HUES6 (cell line): ENCODE measurements around the gene GGA3.

Source experiments
- H3K27ac ChIP-seq: 2 replicates; pipeline ENCODE4 v1.7.0; 2013; ENCODE audit warnings: low read depth, mild to moderate bottlenecking, low read length, inconsistent platforms
- H3K27me3 ChIP-seq: 2 replicates; pipeline ENCODE4 v1.6.1; 2013; ENCODE audit warnings: low read length; ENCODE audit not compliant: control insufficient read depth, insufficient read depth
- H3K36me3 ChIP-seq: 2 replicates; pipeline ENCODE4 v1.6.1; 2013; ENCODE audit warnings: low read length; ENCODE audit not compliant: control insufficient read depth, insufficient read depth
- H3K4me1 ChIP-seq: 2 replicates; pipeline ENCODE4 v1.6.1; 2013; ENCODE audit warnings: low read length; ENCODE audit not compliant: control insufficient read depth, insufficient read depth
- H3K4me3 ChIP-seq: 2 replicates; pipeline ENCODE4 v1.5.1; 2013; ENCODE audit warnings: low read depth, low read length
- H3K9ac ChIP-seq: one replicate; pipeline ENCODE4 v1.6.1; 2013; ENCODE audit warnings: mild to moderate bottlenecking, low read length
- H3K9me3 ChIP-seq: 2 replicates; pipeline ENCODE4 v1.6.1; 2013; ENCODE audit warnings: low read depth, low read length; ENCODE audit not compliant: control insufficient read depth, insufficient read depth

The GGA3 gene

DNA sequence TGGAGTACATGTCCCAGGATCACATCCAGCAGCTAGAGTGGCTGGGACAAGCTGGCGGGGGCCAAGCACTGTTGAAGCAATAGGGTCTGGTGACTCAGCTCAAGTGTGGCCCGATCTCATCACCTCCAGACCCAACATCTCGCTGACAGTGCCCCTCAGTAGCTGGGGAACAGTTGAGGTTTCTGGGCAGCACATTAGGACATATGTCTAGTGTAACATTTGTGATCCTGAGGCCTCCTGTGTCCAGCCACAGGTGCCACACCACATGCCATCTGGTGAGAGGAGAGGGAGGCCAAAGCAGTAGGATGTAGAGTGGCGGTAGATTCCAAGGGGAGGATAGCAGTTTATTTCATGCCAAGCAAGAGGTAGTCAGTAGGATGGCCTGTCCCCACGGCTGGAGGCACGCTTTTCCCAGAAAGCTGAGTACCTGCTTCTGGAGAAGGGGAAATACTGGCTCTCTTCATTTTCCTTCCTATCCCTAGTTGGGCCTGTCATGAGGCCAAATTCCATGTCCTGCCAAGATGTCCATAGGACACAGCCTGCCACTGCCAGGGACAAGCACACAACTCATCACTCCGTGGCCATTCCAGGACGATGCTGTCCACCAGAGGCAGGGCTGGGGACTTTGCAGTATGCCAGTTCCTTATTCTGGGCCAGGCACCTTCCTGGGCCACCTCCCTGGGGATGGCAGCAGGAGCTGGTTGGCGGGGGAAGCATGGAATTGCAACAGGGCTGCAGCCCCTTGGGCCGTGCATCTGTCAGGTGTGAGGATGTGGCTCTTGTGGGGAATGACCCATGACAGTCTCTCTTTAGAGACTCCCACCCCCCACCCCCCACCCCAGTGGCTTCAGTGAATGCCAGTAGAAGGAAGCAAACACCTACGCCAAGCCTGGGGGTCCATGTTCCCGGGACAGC lies 24.0 kb downstream of the GGA3 start:
- H3K27ac ChIP-seq, result no peak overlapping the region
- H3K9me3 ChIP-seq, result no peaks in the 10 kb centered on the region
- no peaks in the 10 kb centered on the region for H3K27me3 ChIP-seq
- H3K36me3 ChIP-seq, result peaks cover 88% of the 10 kb centered on the region
- no peak overlapping the region for H3K4me3 ChIP-seq
- peaks cover 3% of the 10 kb centered on the region; the same call in 1 of the 2 replicates for H3K4me1 ChIP-seq
- no peak overlapping the region for H3K9ac ChIP-seq

DNA sequence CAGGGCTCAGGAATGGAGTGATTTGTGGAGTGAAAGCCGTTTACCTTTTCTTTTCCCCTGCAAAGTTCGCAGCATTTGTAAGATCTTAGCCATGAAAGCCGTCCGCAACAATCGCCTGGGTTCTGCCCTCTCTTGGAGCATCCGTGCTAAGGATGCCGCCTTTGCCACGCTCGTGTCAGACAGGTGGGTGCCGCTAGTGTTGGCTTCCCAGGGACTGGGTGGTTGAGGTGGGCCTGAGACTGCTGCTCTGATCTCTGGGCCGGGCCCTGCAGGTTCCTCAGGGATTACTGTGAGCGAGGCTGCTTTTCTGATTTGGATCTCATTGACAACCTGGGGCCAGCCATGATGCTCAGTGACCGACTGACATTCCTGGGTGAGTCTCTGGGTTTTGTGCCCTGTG lies 28.6 kb downstream of the GGA3 start:
- Histone ChIP-seq H3K9me3 (no peaks in the 10 kb centered on the region), H3K4me1 (no peaks in the 10 kb centered on the region), H3K9ac (no peak overlapping the region), H3K27me3 (no peaks in the 10 kb centered on the region), H3K27ac (no peak overlapping the region), H3K36me3 (peaks cover 88% of the 10 kb centered on the region), H3K4me3 (no peak overlapping the region)

DNA sequence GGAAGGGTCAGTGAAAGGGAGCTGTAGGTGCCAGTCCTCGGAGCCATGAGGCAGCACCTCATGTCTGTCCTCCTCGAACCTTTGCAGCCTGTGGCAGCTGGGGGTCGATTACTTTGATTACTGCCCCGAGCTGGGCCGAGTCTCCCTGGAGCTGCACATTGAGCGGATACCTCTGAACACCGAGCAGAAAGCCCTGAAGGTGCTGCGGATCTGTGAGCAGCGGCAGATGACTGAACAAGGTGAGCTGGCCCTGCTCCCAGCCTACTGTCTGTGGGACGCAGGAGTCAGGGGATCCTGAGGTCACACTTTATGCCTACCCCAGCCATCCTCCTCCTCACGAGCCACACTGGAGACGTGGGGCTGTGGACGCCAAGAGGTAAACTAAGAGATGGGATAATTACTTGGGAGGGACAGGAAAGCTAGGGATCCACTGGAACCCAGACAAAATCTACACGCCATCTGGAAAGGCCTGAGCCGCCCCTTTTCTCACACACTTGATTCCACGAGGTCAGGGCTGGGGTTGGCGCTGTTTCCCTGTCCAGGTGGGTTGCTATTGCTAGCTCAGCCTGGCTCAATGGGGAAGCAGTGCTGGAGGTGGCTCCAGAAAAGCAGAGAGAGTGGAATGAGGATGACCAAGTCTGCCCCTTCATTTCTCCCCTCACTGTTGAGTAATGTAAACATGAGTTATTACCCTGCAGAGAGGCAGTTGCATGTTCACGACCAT lies 29.5 kb downstream of the GGA3 start:
- no peaks in the 10 kb centered on the region for H3K27me3 ChIP-seq
- H3K4me1 ChIP-seq, result no peaks in the 10 kb centered on the region
- peaks cover 85% of the 10 kb centered on the region for H3K36me3 ChIP-seq
- H3K27ac ChIP-seq, result no peak overlapping the region
- no peaks in the 10 kb centered on the region for H3K9me3 ChIP-seq
- H3K4me3 ChIP-seq, result no peak overlapping the region
- H3K9ac ChIP-seq, result no peak overlapping the region

DNA sequence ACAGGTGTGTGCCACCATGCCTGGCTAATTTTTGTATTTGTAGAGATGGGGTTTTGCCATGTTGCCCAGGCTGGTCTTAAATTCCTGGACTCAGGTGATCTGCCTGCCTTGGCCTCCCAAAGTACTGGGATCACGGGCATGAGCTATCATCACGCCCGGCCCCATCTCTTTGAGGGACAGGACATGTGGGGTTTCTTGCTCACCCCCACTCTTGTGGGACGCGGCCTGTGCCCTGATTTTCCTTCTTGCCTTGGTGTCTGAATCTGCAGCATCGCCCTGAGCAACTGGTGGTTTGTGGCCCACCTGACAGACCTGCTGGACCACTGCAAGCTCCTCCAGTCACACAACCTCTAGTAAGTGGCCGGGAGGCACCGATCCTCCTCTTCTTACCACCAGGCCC lies 30.3 kb downstream of the GGA3 start:
- Histone ChIP-seq H3K36me3 (peaks cover 85% of the 10 kb centered on the region), H3K9ac (no peak overlapping the region), H3K27ac (no peak overlapping the region), H3K27me3 (no peaks in the 10 kb centered on the region), H3K4me1 (no peaks in the 10 kb centered on the region), H3K4me3 (no peak overlapping the region), H3K9me3 (no peaks in the 10 kb centered on the region)

DNA sequence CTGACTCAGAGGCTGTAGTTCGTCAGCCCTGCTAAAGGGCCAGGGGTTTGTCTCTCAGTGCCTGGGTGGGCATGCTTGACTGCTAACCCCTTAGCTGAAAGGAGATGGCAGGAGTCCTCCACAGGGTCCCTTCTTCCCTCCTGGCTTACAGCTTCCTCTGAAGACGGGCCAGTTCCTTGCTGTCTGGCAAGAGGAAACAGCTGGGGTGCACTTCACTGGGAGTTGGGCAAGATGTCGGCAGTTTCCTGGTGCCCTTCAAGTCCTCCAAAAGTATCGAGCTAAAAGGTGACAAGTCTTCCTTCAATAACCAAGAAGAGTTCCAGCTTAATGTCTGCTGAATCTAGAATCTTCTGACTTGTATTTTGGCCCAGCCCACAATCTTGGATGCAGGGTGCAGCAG lies 32.6 kb downstream of the GGA3 start:
- Histone ChIP-seq H3K27ac (no peak overlapping the region), H3K36me3 (peaks cover 83% of the 10 kb centered on the region), H3K4me1 (no peaks in the 10 kb centered on the region), H3K4me3 (no peak overlapping the region), H3K27me3 (no peaks in the 10 kb centered on the region), H3K9me3 (no peaks in the 10 kb centered on the region), H3K9ac (no peak overlapping the region)

DNA sequence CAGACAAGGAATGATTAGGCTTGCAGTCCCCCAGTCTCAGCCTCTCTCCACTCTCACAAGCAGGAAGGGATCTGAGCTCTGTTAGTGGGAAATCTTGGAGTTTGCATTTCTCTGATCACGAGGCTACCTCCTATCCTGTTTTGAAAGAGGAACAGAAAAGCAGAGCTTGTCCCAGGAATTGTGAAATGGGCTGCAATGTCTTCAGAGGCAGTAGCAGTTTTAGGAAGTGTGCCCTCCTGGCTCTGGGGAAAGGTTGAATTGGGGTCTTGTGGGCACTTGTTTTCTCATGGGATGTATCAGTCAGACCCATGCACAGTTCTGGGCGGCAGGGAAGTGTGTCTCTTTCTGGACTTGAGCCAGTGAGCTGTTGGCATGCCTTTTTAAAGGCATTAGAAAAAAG lies 33.1 kb downstream of the GGA3 start:
- H3K36me3 ChIP-seq, result peaks cover 84% of the 10 kb centered on the region
- no peaks in the 10 kb centered on the region for H3K9me3 ChIP-seq
- no peak overlapping the region for H3K9ac ChIP-seq
- no peak overlapping the region for H3K27ac ChIP-seq
- no peak overlapping the region for H3K4me3 ChIP-seq
- H3K27me3 ChIP-seq, result no peaks in the 10 kb centered on the region
- no peaks in the 10 kb centered on the region for H3K4me1 ChIP-seq

DNA sequence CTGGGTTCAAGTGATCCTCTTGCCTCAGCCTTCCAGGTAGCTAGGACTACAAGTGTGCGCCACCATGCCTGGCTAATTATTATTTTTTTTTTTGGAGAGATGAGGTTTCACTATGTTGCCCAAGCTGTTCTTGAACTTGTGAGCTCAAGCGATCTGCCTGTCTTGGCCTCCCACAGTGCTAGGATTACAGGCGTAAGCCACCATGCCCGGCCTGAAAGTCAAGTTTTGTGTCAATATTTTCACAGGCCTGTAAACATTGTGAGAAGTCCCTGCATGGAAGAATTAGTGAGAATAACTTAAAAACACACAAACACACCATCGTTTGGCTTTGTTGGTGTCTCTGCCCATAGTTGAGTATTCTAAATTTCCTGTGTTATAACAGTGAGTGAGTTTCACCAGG lies 33.7 kb downstream of the GGA3 start:
- Histone ChIP-seq H3K9me3 (no peaks in the 10 kb centered on the region), H3K36me3 (peaks cover 83% of the 10 kb centered on the region), H3K9ac (no peak overlapping the region), H3K4me3 (no peak overlapping the region), H3K27me3 (no peaks in the 10 kb centered on the region), H3K27ac (no peak overlapping the region), H3K4me1 (no peaks in the 10 kb centered on the region)

DNA sequence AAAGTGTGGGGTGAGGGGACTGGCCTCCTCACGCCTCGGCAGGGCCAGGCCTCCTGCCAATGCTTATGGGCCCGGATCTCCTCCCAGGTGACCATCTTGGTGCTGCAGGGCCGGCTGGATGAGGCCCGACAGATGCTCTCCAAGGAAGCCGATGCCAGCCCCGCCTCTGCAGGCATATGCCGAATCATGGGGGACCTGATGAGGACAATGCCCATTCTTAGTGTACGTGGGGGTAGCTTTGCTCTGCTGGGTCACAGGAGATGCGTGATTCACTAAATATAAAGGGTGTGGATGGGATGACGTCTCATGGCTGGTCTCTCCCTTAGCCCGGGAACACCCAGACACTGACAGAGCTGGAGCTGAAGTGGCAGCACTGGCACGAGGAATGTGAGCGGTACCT lies 36.4 kb downstream of the GGA3 start:
- no peak overlapping the region for H3K9ac ChIP-seq
- H3K4me1 ChIP-seq, result no peaks in the 10 kb centered on the region
- peaks cover 72% of the 10 kb centered on the region for H3K36me3 ChIP-seq
- no peaks in the 10 kb centered on the region for H3K27me3 ChIP-seq
- no peak overlapping the region for H3K4me3 ChIP-seq
- H3K9me3 ChIP-seq, result no peaks in the 10 kb centered on the region
- H3K27ac ChIP-seq, result no peak overlapping the region

DNA sequence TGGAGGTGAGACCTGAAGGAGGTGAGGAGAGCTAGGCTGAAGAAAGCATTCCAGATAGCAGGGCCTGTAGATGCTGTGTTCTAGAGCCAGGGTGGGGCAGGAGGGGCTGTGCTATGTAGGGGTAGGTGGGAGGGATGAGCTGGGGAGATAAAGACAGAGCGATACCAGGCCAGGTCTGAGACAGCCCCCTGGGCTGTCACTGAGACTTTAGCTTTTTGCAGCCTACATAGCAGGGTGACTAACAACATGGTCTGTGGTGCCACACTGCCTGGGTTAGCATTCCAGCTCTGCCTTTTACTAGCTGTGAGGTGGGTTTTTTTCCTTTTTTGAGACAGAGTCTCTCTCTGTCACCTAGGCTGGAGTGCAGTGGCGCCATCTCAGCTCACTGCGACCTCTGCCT lies 41.6 kb downstream of the GGA3 start:
- Histone ChIP-seq H3K9ac (no peak overlapping the region), H3K4me1 (no peaks in the 10 kb centered on the region), H3K27ac (no peak overlapping the region), H3K27me3 (no peaks in the 10 kb centered on the region), H3K36me3 (peaks cover 76% of the 10 kb centered on the region), H3K4me3 (no peak overlapping the region), H3K9me3 (no peaks in the 10 kb centered on the region)

DNA sequence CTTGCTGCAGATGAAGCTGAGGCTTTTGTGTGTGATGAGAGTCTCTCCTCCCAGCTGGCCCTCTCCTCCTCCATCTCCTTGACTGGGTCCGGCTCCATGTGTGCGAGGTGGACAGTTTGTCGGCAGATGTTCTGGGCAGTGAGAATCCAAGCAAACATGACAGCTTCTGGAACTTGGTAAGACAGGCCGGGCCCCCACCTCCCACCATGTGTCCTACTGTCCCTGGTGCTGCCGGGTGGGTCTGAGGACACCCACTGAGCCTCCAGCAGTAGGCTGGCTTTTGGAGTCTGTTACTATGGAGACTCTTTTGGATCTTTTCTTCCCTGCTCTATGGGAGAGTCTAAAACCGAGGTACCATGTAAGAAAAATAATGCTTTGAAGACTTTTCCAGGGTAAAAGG lies 43.3 kb downstream of the GGA3 start:
- H3K9ac ChIP-seq, result no peak overlapping the region
- no peak overlapping the region for H3K4me3 ChIP-seq
- H3K27me3 ChIP-seq, result no peaks in the 10 kb centered on the region
- no peaks in the 10 kb centered on the region for H3K4me1 ChIP-seq
- peaks cover 80% of the 10 kb centered on the region for H3K36me3 ChIP-seq
- no peaks in the 10 kb centered on the region for H3K9me3 ChIP-seq
- no peak overlapping the region for H3K27ac ChIP-seq

DNA sequence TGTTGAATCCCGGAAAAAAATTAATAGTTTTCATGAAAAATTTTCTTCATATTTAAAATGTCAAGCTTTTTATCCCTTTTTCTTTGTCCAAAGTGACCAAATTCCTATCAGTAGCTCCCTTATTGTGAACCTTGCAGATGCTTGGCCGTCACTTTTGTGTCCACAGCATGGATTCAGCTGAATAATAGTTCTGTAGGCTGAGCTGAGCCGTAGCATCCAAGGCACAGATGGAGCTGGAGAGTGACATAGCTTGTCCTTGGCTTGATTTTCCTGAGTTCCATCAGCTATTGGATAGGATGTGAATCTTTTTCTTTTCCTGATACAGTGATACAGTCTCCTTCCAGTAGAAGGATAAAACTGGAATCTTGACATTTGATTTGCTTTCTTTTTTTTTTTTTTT lies 52.3 kb downstream of the GGA3 start:
- peaks cover 46% of the 10 kb centered on the region for H3K36me3 ChIP-seq
- H3K4me1 ChIP-seq, result no peaks in the 10 kb centered on the region
- no peak overlapping the region for H3K9ac ChIP-seq
- no peaks in the 10 kb centered on the region for H3K9me3 ChIP-seq
- H3K27ac ChIP-seq, result no peak overlapping the region
- H3K4me3 ChIP-seq, result no peak overlapping the region
- no peaks in the 10 kb centered on the region for H3K27me3 ChIP-seq
